COR-L47 (cell line): ENCODE data around the gene SSRP1.
"Not testable (repeated sequence)": the region's sequence is repeated elsewhere in the genome, so short reads cannot be mapped to it uniquely, and the experiment has no call there.

Experiments
- DNase-seq: peaks from one replicate; lab custom pipeline; 2025; lab: John Stamatoyannopoulos, UW

Gene SSRP1, protein sequence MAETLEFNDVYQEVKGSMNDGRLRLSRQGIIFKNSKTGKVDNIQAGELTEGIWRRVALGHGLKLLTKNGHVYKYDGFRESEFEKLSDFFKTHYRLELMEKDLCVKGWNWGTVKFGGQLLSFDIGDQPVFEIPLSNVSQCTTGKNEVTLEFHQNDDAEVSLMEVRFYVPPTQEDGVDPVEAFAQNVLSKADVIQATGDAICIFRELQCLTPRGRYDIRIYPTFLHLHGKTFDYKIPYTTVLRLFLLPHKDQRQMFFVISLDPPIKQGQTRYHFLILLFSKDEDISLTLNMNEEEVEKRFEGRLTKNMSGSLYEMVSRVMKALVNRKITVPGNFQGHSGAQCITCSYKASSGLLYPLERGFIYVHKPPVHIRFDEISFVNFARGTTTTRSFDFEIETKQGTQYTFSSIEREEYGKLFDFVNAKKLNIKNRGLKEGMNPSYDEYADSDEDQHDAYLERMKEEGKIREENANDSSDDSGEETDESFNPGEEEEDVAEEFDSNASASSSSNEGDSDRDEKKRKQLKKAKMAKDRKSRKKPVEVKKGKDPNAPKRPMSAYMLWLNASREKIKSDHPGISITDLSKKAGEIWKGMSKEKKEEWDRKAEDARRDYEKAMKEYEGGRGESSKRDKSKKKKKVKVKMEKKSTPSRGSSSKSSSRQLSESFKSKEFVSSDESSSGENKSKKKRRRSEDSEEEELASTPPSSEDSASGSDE

DNA sequence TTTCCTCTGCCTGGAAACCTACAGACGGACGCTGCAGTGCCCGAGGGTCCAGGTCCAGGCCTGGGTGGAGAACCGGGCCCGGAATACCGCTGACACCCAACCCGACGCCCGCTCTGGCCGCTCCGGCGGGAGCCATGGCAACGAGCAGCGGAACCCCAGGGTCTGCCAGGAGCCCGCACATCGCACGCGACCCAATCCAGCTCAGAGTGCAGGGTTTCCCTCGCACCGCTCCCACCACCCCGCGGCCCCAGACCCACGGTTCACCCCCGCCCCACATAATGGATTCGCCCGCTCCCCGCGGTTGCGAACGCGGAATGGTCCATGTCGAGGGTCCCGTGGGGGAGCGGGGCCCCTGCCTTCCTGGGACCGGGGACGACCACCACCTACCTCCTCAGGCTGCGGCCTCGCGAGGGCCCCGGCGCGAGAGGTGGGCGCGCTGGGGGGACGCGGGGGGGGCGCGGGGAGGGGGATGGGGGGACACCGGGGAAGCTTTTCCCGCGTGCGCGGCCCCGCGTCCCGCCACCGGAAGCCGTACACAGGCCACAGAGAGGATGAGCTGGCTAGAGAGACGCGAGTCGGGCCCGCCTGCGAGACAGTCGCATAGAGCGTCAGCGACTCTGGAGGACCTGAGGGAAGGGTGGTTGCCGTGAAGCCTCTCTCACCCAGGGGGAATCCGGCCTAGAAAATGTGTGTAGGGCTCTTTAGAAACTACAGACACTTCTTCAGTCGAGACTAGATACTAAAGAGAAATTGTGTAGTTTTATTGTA lies at the start of gene SSRP1:
TSS of gene SSRP1 (minus strand) at position 550 of the 768 bp plus-strand sequence. CDS start 771 bp downstream, outside the sequence.
- DNase-seq = peak; percentile 90

DNA sequence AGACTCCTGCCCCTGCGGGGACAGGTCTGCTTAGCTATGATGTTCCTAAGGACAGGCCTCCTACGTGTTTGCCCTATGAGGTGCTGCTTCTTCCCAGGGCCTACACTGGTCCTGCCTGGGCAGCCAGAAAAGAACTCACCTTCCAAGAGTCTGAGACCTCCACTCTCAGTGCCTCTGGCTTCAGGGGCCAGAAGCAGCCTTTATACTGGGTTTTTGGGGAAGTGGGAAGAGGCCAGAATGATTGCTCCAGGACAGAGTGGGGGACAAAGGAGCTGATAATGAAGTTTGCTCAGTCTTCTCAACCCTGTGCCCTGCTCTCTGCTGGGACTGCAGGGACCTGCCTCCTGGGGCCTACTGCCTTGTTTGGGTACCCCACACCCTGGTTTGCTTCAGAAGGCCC lies 45.3 kb upstream of the SSRP1 start, which contains the start of gene PRG3:
TSS of gene PRG3 (minus strand) at position 176 of the 400 bp plus-strand sequence. CDS start 442 bp downstream, outside the sequence.
- DNase-seq = no peak

DNA sequence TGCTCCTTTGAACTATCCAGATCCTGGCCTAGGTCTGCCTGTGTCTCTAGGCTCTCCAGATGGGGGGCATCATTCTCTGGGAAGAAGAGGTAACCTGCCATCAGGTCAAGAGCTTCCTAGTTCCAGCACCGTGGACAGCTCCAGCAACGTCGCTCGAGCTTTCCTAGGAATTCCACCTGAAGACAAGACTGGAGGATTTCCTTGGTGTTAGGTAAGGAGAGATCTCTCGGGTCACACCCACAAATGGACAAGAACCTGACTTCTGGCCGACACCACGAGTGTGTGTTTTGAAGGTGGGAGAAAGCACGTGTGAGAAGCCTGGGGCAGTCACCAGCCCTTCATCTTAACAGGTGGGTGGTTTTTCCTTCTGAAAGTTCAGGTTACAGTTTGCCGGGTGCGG lies 44.0 kb upstream of the SSRP1 start:
- DNase-seq = no peak

DNA sequence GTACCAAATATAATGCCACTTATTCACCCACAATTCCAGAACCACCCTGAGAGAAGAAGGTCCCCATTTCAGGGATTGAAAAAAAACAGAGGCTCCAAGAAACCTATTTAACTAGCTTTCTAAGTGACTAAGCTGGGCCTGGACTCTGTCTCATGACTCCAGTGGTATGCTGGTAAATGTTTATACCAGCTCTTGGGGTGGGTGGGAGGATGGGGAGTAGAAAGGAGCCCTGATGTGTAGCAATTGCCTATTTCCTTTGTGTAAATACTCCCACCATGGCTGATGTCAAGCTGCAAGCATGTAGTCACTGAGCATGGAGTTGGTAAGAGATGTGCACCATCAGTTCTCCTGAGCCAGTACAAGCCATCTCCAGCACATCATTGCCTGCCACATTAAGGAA lies 42.5 kb upstream of the SSRP1 start:
- DNase-seq = no peak

DNA sequence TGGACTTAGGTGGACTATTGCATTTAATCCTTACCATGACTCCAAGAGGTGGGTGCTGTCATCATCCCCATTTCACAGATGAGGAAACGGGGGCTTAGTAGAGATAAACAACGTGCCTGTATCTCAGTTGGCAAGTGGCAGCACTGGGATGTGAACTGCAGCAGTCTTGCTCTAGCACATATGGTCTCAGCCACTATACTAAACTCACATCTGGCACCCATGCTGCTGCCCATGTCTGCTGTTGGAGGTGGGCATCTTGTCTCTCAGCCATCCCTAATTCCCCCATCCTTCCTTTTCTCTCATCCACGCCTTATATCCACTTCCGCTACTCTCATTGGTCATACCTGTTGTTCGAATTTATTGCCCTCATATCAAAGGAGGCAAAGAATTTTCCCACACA lies 41.4 kb upstream of the SSRP1 start:
- no peak for DNase-seq

DNA sequence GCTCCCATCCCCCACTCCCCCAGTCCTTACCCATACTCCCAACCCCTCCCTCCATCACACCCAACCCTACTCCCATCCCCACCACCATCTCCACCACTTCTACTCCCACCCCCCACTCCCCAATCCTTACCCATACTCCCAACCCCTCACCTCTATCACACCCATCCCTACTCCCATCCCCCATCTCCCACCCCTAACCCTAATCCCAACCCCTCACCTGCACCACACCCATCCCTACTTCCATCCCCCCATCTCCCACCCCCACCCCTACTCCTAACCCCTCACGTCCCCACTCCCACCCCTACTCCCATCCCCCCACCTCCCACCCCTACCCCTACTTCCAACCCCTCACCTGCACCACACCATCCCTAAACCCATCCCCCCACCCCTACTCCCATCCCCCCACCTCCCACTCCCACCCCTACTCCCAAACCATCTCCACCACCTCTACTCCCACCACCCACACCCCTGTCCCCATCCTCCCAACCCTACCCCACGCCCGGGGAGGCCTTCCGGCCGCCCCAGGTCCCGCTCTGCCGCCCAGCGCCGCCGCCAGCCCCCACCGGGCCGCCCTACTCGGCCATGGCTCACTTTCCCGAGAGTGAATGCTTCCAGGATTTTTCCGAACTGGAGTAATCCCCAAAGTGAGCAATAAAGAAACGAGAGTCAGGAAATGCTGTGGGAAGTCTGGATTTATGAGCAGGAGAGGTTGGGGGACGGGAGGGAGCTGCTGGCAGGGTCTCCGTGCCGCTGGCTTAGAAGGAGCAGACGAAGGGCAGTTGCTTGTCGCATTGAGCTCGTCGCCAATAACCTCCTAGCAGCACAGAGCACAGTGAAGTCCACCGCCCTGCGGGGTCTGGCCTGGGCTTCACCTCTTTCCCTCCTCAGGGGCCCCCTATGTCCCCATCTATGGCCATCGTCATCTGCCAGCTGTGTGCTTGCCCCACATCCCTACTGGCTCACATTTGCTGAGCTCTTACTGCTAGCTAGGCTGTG lies 40.7 kb upstream of the SSRP1 start:
- no peak for DNase-seq

DNA sequence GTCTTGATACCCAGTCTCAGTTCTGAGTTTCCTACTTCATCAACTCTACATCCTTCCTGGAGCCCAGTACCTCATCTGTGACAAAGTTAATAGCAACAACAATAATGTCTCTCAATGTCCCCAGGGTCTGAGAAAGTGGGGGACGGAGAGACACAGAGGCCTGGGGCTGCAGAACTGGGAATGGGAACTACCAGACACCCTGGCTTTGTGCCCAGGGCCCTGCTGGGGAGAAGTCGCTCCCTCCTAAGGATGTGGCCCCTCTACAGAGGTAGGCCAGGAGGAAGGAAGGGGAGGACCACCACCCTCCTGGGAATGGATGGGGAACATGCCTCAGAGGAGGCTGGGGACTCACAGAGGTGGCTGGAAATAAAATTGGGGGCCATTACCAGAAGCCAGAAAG lies 39.8 kb upstream of the SSRP1 start:
- DNase-seq = no peak

DNA sequence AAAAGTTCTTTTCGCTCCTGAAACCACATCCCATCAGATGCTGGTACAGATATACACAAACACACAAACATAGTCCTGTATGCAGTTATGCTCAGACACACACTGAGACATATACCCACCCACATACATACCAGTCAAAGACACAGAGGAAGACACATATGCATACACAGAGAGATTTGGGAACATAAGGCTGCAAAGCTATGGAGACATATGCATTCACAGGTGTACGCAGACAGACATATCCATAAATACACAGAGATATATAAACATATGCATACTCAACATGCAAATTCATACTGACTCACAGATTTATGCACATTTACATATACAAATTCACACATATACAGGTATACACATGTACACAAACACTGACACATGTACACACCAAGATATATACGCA lies 39.3 kb upstream of the SSRP1 start:
- no peak for DNase-seq

DNA sequence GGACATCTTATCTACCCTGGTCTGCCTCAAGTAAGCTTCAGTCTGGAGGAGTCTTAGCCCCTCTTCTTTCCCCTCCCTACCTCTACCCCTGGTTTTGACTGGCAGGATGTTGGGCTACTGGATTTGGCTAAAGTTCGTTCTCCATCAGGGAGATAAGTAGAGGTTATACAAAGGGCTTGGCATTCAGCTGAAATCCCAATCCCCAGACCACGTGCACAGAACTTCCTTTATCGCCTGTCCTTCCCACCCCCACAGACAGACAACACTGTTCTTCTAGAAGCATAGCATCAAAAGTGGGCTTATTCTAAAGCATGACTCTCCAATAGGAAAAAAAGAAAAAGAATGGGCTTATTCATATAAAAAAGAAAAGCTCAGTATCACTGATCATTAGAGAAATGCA lies 37.5 kb upstream of the SSRP1 start:
- DNase-seq = no peak

DNA sequence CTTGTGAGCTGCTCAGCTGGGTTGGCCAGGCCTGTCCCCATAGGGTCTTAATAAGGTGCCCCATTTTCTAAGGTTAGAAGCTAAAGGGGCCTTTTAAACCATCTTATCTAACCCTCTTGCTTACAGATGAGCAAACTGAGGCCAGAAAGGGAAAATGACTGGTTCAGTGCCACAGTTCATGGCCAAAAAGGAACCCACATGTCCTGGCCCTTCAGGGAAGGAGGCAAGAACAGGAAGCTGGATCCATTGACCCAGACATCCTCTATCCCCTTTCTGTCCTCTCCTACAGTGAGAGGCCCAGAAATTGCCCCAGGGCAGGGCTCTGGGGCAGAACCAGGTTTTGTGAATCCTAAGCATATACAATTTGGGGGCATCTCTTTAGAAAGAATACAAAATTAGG lies 35.2 kb upstream of the SSRP1 start:
- no peak for DNase-seq

DNA sequence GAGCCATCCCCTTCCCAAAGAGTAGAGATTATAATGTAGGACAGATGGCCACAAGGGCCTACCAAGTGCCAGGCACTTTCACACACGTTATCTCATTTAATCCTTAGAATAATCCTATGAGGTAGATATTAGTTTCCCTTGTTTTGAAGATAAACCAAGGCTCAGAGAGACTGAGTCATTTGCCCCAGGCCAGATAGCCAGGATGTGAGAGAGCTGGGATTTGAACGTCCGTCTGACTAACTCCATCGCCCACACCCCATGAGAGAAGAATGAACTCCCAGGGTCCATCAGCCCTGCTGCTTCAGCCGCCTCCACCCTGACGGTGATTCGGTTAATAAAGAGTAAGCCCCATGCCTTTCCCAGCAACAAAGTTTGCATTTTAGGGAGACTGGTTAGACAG lies 34.6 kb upstream of the SSRP1 start:
- DNase-seq = no peak

DNA sequence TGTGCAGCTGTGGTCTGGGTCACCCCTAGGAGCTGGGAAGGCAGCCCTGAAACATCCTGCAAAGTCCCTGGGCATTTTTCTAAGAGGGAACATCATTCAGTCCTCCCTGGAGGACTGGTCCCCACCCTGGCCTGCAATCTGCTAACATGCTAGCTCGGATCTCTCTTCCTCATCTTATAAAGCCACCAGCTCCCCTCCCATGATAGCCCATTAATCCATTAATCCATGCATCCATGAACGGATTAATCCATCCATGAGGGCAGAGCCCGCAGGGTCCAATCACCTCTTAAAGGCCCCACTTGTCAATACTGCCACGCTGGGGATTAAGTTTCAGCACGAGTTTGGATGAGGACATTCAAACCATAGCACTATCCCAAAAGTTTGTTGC lies 33.1 kb upstream of the SSRP1 start:
- no peak for DNase-seq

DNA sequence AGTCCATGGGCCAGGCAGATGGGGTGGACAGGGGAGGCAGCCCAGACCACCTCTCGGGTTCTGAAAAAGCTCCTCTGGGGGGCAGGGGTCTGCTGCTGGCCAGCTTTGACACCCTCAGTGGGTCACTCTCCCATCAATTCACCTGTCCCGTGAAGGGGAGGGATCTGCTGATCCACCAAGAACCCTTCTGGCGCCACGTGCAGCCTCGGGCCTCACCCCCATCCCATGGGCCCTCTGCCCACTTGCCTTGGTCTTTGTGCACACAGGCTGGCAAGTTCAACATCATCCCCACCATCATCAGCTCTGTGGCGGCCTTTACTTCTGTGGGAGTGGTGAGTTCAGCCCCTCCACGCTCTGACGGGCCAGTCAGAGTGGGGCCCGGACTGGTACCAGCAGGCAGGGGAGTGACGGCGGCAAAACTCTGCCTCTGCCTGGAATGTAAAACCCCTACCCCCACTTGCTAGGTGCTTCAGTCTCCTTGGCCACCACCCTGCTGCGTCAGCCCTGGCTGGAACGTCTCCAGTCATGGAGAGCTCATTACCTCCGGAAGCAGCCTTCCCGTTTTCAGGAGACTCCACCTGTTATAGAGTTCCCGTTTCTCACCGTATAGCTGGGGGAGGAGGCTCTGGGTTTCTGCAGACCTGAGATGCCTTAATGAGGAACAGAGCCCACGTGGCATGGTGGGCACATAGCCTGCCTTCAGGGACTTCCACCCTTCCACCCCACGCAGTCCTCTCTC lies 32.6 kb upstream of the SSRP1 start:
- no peak for DNase-seq

DNA sequence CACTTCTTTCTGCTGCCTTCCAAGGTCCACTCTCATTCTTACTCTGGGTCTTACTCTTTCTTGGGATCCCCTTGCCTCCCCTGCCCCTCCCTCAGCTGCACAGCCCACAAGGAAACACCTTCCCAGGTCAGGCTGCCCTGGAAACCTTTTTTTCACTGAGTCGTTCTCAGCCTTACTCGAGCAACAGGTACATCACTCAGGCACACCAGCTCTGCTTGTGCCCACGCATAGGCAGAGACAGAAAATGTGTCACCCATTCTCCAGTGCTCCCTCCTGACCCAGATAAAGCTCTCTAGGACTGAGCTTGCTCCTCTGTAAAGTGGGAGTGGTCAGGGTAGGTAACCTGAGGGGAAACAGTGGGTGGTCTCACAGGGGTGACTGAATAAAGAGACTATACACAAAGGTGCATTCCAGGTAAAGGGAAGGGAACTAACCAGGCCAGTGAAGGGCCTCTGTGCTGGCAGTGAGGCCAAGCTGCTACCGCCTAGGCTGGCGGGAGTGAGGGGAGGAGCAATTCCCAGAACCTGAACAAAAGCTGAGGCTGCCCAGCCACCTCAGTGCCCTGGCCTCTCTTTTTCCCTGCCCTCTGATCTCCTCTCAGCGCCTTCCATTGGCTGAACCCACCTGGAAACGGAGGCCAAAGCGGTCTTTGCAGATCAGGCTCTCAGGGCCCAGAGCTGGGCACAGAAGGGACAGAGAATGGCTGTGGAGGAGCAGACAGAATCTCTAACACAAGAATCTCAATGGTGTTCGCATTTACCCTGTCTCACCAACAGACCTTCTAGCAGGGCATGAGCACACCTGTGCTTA lies 29.4 kb upstream of the SSRP1 start:
- no peak for DNase-seq

DNA sequence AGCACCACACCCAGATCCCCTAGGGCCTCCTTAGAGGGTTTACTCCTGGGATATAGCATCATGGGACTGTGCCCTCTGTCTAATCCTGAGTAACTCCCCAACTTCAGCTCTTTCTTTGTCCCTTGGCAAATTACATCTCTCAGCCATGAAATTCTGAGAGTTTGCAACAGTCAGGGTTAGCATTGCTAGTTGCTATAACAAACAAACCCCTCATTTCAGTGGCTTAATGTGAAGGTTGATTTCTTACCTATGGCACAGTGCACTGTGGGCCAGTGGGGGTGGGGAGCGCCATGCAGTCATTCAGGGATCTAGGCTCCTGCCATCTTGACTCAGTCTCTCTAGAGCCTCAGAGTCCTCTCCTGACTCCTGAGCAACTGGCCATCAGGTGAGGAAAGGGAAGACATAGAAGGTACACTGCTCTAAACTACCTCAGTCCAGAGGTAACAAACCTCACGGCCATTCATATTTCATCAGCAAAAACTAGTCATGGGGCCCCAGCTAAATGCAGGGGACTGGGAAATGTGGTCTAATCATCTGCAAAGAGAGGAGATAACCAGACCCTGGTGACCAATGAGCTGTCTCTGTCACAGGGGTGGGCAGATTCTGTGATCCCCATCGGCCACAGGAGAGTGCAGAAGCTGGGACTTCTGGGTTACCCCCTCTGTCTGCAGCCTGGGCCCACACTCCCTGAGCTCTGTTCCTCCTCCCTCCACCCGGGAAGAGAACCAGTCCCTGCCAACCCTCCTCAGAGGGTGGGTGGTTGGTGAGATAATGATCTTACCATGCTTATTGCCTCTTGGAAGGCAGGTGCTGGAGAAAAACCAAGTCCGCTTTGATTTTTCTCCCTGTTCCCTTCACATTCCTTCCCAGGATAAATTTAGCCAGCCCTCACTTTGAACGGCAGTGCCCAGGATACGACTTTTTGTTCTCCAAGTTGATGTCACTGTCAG lies 27.7 kb upstream of the SSRP1 start:
- no peak for DNase-seq

DNA sequence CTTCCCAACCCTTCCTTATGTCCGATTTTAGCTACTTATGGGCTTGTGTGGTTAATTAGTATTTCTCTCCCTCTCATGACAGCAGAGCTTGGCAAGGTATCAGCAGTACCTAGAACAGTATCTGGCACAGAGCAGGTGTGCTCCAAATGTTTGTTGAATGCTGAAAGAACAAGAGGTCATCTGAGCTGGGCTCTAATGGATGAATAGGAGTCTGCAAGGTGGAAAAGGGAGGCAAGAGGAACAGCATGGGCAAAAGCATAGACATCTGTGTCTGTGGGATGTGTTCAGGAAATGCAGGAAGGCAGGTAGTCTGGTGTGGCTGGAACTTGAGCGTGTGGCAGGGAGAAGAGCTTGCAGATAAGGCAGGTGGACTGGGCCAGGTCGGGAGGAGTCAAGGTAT lies 26.2 kb upstream of the SSRP1 start:
- DNase-seq = no peak

DNA sequence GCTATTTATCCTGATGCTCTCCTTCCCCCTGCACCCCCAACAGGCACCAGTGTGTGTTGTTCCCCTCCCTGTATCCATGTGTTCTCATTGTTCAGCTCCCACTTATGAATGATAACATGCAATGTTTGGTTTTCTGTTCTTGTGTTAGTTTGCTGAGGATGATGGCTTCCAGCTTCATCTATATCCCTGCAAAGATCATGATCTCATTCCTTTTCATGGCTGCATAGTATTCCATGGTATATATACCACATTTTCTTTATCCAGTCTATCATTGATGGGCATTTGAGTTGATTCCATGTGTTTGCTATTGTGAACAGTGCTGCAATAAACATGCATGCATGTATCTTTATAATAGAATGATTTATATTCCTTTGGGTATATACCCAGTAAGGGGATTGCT lies 25.7 kb upstream of the SSRP1 start:
- DNase-seq = not testable (repeated sequence)

DNA sequence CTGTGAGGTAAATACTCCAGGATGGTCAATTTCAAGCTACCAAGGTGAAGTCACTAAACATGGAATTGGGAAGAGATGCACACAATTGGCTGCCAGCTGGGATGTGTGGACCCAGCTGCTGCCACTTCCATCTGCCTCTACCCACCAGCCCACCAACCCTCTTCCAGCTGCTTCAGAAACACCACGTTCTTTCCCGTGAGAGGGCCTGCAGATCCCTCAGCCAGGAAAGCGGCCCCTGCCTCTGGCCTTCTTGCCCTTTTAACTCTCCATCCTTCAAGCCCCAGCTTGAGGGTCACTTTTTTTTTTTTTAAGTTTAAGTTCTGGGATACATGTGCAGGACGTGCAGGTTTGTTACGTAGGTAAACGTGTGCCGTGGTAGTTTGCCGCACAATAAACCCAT lies 25.3 kb upstream of the SSRP1 start:
- no peak for DNase-seq
